ENCODE measurements around the gene ELK3. TPM values are rescaled to one million over a fixed set of nuclear protein-coding genes. Genes with fewer than 3 reads are reported as not detected.

ELK3 gene
- total and polyA plus RNA-seq, 2 of the 13 experiments (the other 11 are each of a cell fraction or from before 2014, with no cell fraction given) = 2.9 to 3.2 TPM

DNA sequence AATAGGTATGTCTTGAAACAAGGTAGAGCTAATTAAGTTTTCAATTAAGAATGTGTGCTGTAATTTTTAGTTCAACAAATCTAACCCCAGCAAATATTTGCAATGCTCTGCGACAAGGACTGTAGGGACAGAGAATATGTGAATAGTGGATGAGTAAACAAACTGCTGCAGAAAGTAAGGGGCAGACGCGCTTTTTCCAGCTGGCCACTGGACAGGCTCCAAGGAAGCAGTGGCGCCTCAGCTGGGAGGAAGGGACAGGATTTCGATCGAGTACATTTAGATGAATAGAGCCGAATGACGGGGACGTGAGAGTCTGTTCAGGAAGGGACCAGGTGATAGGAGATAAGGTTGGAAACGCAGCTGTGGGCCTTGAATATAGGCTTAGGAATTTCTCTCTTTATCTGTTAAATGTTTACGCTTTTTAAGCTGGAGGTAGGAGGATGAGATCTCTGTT is 69.3 kb downstream of the ELK3 start (continued):
- TF ChIP-seq XRCC5 (optimal IDR thresholded peaks at IDR 0.05; ENCODE audit: low read length) (peak; percentile 21), MXD4 (CRISPR knock-in tag; IDR thresholded peaks at IDR 0.05) (0 out of 2 replicates have a peak, but pooled peaks have one; percentile 20), FOXA1 (IDR thresholded peaks at IDR 0.05) (0 out of 2 replicates have a peak, but pooled peaks have one; percentile 33), FOXA1 (CRISPR knock-in tag; IDR thresholded peaks at IDR 0.05) (peak; percentile 80), POLR2A (IDR thresholded peaks at IDR 0.05; ENCODE audit: insufficient read depth in 1 of 2, low read depth in 2 of 2, low read length in 2 of 2) (no peak), RFXAP (CRISPR knock-in tag; IDR thresholded peaks at IDR 0.05; ENCODE audit: borderline replicate concordance) (no peak), TOPORS (CRISPR knock-in tag; IDR thresholded peaks at IDR 0.05) (no peak), TEAD3 (CRISPR knock-in tag; optimal IDR thresholded peaks at IDR 0.05; ENCODE audit: borderline replicate concordance) (peak; percentile 82), ZNF678 (CRISPR knock-in tag; IDR thresholded peaks at IDR 0.05) (no peak), ZNF30 (CRISPR knock-in tag; IDR thresholded peaks at IDR 0.05) (no peak), ZNF644 (CRISPR knock-in tag; IDR thresholded peaks at IDR 0.05; ENCODE audit: low read depth) (peak; percentile 46; the same call in 1 of the 2 replicates), NFYB (CRISPR knock-in tag; IDR thresholded peaks at IDR 0.05) (no peak), ZNF556 (CRISPR knock-in tag; IDR thresholded peaks at IDR 0.05; ENCODE audit: borderline replicate concordance) (peak; percentile 64; the same call in 1 of the 2 replicates), CREB1 (IDR thresholded peaks at IDR 0.05) (no peak), CREB1 (CRISPR knock-in tag; IDR thresholded peaks at IDR 0.05) (peak; percentile 79)
- TF ChIP-seq, protein P1, sequence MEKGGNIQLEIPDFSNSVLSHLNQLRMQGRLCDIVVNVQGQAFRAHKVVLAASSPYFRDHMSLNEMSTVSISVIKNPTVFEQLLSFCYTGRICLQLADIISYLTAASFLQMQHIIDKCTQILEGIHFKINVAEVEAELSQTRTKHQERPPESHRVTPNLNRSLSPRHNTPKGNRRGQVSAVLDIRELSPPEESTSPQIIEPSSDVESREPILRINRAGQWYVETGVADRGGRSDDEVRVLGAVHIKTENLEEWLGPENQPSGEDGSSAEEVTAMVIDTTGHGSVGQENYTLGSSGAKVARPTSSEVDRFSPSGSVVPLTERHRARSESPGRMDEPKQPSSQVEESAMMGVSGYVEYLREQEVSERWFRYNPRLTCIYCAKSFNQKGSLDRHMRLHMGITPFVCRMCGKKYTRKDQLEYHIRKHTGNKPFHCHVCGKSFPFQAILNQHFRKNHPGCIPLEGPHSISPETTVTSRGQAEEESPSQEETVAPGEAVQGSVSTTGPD (CRISPR knock-in tag; IDR thresholded peaks at IDR 0.05) = no peak
- TF ChIP-seq, protein P2, sequence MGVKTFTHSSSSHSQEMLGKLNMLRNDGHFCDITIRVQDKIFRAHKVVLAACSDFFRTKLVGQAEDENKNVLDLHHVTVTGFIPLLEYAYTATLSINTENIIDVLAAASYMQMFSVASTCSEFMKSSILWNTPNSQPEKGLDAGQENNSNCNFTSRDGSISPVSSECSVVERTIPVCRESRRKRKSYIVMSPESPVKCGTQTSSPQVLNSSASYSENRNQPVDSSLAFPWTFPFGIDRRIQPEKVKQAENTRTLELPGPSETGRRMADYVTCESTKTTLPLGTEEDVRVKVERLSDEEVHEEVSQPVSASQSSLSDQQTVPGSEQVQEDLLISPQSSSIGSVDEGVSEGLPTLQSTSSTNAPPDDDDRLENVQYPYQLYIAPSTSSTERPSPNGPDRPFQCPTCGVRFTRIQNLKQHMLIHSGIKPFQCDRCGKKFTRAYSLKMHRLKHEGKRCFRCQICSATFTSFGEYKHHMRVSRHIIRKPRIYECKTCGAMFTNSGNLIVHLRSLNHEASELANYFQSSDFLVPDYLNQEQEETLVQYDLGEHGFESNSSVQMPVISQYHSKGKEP (CRISPR knock-in tag; IDR thresholded peaks at IDR 0.05) = no peak
- TF ChIP-seq, protein P3, sequence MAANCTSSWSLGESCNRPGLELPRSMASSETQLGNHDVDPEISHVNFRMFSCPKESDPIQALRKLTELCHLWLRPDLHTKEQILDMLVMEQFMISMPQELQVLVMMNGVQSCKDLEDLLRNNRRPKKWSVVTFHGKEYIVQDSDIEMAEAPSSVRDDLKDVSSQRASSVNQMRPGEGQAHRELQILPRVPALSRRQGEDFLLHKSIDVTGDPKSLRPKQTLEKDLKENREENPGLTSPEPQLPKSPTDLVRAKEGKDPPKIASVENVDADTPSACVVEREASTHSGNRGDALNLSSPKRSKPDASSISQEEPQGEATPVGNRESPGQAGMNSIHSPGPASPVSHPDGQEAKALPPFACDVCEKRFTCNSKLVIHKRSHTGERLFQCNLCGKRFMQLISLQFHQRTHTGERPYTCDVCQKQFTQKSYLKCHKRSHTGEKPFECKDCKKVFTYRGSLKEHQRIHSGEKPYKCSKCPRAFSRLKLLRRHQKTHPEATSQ (CRISPR knock-in tag; IDR thresholded peaks at IDR 0.05; ENCODE audit: borderline replicate concordance) = no peak
- TF ChIP-seq, protein P4, sequence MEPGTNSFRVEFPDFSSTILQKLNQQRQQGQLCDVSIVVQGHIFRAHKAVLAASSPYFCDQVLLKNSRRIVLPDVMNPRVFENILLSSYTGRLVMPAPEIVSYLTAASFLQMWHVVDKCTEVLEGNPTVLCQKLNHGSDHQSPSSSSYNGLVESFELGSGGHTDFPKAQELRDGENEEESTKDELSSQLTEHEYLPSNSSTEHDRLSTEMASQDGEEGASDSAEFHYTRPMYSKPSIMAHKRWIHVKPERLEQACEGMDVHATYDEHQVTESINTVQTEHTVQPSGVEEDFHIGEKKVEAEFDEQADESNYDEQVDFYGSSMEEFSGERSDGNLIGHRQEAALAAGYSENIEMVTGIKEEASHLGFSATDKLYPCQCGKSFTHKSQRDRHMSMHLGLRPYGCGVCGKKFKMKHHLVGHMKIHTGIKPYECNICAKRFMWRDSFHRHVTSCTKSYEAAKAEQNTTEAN (CRISPR knock-in tag; conservative IDR thresholded peaks at IDR 0.05) = 0 out of 2 replicates have a peak, but pooled peaks have one; percentile 38
- TF ChIP-seq, protein P5, sequence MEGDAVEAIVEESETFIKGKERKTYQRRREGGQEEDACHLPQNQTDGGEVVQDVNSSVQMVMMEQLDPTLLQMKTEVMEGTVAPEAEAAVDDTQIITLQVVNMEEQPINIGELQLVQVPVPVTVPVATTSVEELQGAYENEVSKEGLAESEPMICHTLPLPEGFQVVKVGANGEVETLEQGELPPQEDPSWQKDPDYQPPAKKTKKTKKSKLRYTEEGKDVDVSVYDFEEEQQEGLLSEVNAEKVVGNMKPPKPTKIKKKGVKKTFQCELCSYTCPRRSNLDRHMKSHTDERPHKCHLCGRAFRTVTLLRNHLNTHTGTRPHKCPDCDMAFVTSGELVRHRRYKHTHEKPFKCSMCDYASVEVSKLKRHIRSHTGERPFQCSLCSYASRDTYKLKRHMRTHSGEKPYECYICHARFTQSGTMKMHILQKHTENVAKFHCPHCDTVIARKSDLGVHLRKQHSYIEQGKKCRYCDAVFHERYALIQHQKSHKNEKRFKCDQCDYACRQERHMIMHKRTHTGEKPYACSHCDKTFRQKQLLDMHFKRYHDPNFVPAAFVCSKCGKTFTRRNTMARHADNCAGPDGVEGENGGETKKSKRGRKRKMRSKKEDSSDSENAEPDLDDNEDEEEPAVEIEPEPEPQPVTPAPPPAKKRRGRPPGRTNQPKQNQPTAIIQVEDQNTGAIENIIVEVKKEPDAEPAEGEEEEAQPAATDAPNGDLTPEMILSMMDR (CRISPR knock-in tag; IDR thresholded peaks at IDR 0.05) = peak; percentile 30
- TF ChIP-seq, protein P6, sequence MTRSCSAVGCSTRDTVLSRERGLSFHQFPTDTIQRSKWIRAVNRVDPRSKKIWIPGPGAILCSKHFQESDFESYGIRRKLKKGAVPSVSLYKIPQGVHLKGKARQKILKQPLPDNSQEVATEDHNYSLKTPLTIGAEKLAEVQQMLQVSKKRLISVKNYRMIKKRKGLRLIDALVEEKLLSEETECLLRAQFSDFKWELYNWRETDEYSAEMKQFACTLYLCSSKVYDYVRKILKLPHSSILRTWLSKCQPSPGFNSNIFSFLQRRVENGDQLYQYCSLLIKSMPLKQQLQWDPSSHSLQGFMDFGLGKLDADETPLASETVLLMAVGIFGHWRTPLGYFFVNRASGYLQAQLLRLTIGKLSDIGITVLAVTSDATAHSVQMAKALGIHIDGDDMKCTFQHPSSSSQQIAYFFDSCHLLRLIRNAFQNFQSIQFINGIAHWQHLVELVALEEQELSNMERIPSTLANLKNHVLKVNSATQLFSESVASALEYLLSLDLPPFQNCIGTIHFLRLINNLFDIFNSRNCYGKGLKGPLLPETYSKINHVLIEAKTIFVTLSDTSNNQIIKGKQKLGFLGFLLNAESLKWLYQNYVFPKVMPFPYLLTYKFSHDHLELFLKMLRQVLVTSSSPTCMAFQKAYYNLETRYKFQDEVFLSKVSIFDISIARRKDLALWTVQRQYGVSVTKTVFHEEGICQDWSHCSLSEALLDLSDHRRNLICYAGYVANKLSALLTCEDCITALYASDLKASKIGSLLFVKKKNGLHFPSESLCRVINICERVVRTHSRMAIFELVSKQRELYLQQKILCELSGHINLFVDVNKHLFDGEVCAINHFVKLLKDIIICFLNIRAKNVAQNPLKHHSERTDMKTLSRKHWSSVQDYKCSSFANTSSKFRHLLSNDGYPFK (CRISPR knock-in tag; IDR thresholded peaks at IDR 0.05; ENCODE audit: borderline replicate concordance) = no peak

All from HepG2 (cell line).